Measurements from ENCODE around the gene CLPSL2.

CLPSL2 gene

DNA sequence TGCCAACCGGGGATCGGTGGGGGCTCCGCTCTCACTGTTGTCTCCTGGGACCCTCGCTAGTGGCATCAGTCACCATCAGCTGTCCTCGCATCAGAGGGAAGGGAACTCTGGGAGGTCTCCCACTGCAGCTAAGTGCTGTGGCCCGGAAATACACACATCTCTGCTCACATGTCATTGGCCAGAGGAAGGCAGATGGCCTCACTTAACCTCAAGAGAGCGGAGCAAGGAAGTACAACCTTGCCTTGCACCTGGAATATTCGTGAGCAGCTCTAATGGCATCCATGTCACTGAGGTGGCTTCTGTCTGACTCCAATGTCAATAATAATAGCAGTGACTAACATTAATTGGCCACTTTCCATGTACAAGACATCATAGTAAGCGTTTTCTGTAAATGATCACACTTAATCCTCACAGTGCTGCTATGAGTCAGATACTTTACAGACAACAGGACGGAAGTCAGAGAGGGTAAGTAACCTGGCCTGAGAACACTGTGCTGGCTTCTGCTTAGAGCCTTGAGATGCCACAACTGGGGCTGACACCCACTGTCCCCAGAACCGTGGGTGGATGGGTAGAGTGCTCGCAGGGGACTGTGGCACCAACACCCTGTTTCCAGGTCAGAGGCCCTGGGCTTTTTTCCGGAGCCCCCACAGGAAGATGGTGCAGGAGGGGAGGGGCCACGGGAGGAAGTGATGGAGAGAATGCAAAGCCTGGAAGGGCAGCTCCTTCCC is 34.7 kb downstream of the CLPSL2 start:
- H3K4me3 ChIP-seq (ENCODE audit: low read depth in 1 of 2, low read length in 2 of 2) = no peak overlapping the region
- ATAC-seq (ENCODE audit: insufficient read depth, low read depth) (no peak), DNase-seq (no peak)
- no peaks in the 10 kb centered on the region for H3K79me2 ChIP-seq (ENCODE audit: insufficient read depth, low read length)
- TF ChIP-seq EZH2 (IDR thresholded peaks at IDR 0.05; ENCODE audit: borderline replicate concordance, low read depth, low read length, severe bottlenecking) = no peak
- TF ChIP-seq, protein P1, sequence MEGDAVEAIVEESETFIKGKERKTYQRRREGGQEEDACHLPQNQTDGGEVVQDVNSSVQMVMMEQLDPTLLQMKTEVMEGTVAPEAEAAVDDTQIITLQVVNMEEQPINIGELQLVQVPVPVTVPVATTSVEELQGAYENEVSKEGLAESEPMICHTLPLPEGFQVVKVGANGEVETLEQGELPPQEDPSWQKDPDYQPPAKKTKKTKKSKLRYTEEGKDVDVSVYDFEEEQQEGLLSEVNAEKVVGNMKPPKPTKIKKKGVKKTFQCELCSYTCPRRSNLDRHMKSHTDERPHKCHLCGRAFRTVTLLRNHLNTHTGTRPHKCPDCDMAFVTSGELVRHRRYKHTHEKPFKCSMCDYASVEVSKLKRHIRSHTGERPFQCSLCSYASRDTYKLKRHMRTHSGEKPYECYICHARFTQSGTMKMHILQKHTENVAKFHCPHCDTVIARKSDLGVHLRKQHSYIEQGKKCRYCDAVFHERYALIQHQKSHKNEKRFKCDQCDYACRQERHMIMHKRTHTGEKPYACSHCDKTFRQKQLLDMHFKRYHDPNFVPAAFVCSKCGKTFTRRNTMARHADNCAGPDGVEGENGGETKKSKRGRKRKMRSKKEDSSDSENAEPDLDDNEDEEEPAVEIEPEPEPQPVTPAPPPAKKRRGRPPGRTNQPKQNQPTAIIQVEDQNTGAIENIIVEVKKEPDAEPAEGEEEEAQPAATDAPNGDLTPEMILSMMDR (IDR thresholded peaks at IDR 0.05; ENCODE audit: borderline replicate concordance, extremely low read depth, low read length, poor library complexity, severe bottlenecking) = no peak
- no peak overlapping the region for H2AFZ ChIP-seq (ENCODE audit: low read depth, low read length)
- H3K9ac ChIP-seq (ENCODE audit: low read depth, low read length) = no peak overlapping the region
- H3K9me3 ChIP-seq (ENCODE audit: insufficient read depth, low read length, severe bottlenecking) = no peaks in the 10 kb centered on the region
- no peaks in the 10 kb centered on the region for H3K36me3 ChIP-seq (ENCODE audit: insufficient read depth, low read length)
- H3K27ac ChIP-seq (ENCODE audit: low read length) = no peak overlapping the region
- no peak overlapping the region for H3K4me2 ChIP-seq (ENCODE audit: insufficient read depth, low read length)
- H3K27me3 ChIP-seq (ENCODE audit: insufficient read depth, low read length, poor library complexity) = no peaks in the 10 kb centered on the region
- H3K4me1 ChIP-seq (ENCODE audit: insufficient read depth, low read length) = no peaks in the 10 kb centered on the region
- 0 out of 2 replicates have a peak, but pooled peaks cover 2% of the 10 kb centered on the region for H4K20me1 ChIP-seq (ENCODE audit: insufficient read depth, low read length)

DNA sequence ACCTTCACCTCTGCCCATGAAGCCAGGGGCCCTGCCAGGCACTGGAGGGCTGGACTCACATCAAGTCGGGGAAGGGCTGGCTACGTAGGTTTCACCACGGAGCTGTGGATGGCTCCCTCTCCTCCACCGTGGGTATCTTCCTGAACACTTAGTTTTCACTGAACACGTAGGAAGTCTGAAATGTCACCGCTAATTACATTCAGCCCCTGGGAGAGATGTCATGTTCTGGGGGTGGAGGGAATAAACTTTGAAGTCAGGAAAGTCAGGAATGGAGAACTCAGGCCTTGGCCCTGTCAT is 35.2 kb downstream of the CLPSL2 start:
- Histone ChIP-seq H3K27ac (ENCODE audit: low read length) (no peak overlapping the region), H3K9ac (ENCODE audit: low read depth, low read length) (no peak overlapping the region), H2AFZ (ENCODE audit: low read depth, low read length) (no peak overlapping the region), H3K4me3 (ENCODE audit: low read depth in 1 of 2, low read length in 2 of 2) (no peak overlapping the region), H3K4me1 (ENCODE audit: insufficient read depth, low read length) (no peaks in the 10 kb centered on the region), H3K9me3 (ENCODE audit: insufficient read depth, low read length, severe bottlenecking) (no peaks in the 10 kb centered on the region), H3K4me2 (ENCODE audit: insufficient read depth, low read length) (no peak overlapping the region), H4K20me1 (ENCODE audit: insufficient read depth, low read length) (no peaks in the 10 kb centered on the region), H3K27me3 (ENCODE audit: insufficient read depth, low read length, poor library complexity) (no peaks in the 10 kb centered on the region), H3K79me2 (ENCODE audit: insufficient read depth, low read length) (no peaks in the 10 kb centered on the region), H3K36me3 (ENCODE audit: insufficient read depth, low read length) (no peaks in the 10 kb centered on the region)
- TF ChIP-seq, protein P1 (IDR thresholded peaks at IDR 0.05; ENCODE audit: borderline replicate concordance, extremely low read depth, low read length, poor library complexity, severe bottlenecking) = no peak
- no peak for TF ChIP-seq EZH2 (IDR thresholded peaks at IDR 0.05; ENCODE audit: borderline replicate concordance, low read depth, low read length, severe bottlenecking)
- ATAC-seq (ENCODE audit: insufficient read depth, low read depth) (no peak), DNase-seq (no peak)

DNA sequence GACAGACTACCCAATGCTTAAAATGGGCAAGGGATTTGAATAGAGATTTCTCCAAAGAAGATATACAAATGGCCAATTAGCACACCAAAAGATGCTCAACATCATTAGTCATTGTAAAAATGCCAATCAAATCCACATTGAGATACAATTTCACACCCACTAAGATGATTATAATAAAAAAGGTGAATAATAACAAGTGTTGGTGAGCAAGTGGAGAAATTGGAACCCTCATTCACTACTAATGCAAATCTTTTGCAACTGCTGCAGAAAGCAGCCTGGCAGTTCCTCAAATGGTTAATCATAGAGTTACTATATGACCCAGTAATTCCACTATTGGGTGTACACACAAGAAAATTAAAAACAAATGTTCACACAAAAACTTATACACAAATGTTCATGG is 41.1 kb downstream of the CLPSL2 start:
- Histone ChIP-seq H3K36me3 (ENCODE audit: insufficient read depth, low read length) (no peaks in the 10 kb centered on the region), H2AFZ (ENCODE audit: low read depth, low read length) (no peak overlapping the region), H4K20me1 (ENCODE audit: insufficient read depth, low read length) (no peaks in the 10 kb centered on the region), H3K9me3 (ENCODE audit: insufficient read depth, low read length, severe bottlenecking) (peaks cover 5% of the 10 kb centered on the region), H3K4me2 (ENCODE audit: insufficient read depth, low read length) (no peak overlapping the region), H3K79me2 (ENCODE audit: insufficient read depth, low read length) (no peaks in the 10 kb centered on the region), H3K4me1 (ENCODE audit: insufficient read depth, low read length) (no peaks in the 10 kb centered on the region), H3K27me3 (ENCODE audit: insufficient read depth, low read length, poor library complexity) (no peaks in the 10 kb centered on the region), H3K27ac (ENCODE audit: low read length) (no peak overlapping the region), H3K9ac (ENCODE audit: low read depth, low read length) (no peak overlapping the region), H3K4me3 (ENCODE audit: low read depth in 1 of 2, low read length in 2 of 2) (no peak overlapping the region)
- TF ChIP-seq EZH2 (IDR thresholded peaks at IDR 0.05; ENCODE audit: borderline replicate concordance, low read depth, low read length, severe bottlenecking) = no peak
- TF ChIP-seq, protein P1 (IDR thresholded peaks at IDR 0.05; ENCODE audit: borderline replicate concordance, extremely low read depth, low read length, poor library complexity, severe bottlenecking) = no peak
- DNase-seq = no peak
- ATAC-seq (ENCODE audit: insufficient read depth, low read depth) = no peak

Measured in DND-41 (cell line).